NCI-H1694 treated with DMSO at 0.1 percent for 48 hours (cell line): ENCODE measurements around the gene MAEL.
"Not testable (repeated sequence)": the region's sequence is repeated elsewhere in the genome, so short reads cannot be mapped to it uniquely, and the experiment has no call there.

Experiments
- DNase-seq: peaks from one replicate; lab custom pipeline; 2025; lab: John Stamatoyannopoulos, UW

MAEL gene

GRCh38 chr1:166978821-166979220 lies 10.3 kb upstream of the MAEL start:
- DNase-seq, result no peak

- DNase-seq, result no peak
Observed at GRCh38 chr1:166980383-166980782, 8.7 kb upstream of the MAEL start.

- no peak for DNase-seq
Observed at GRCh38 chr1:166980818-166981217, 8.3 kb upstream of the MAEL start.

GRCh38 chr1:166981589-166981988 lies 7.5 kb upstream of the MAEL start:
- DNase-seq, result no peak

- no peak for DNase-seq
Observed at GRCh38 chr1:166999075-166999474, 10.0 kb downstream of the MAEL start.

GRCh38 chr1:166999500-167000055 lies 10.5 kb downstream of the MAEL start:
- no peak for DNase-seq

GRCh38 chr1:167000546-167000945 lies 11.5 kb downstream of the MAEL start:
- DNase-seq, result no peak

- DNase-seq, result no peak
Observed at GRCh38 chr1:167002354-167002753, 13.3 kb downstream of the MAEL start.

GRCh38 chr1:167003711-167004110 lies 14.6 kb downstream of the MAEL start:
- no peak for DNase-seq

- DNase-seq, result no peak
Observed at GRCh38 chr1:167011560-167012191, 22.6 kb downstream of the MAEL start.

- no peak for DNase-seq
Observed at GRCh38 chr1:167012570-167012969, 23.5 kb downstream of the MAEL start.

GRCh38 chr1:167013108-167013929 lies 24.2 kb downstream of the MAEL start:
- DNase-seq, result no peak

- no peak for DNase-seq
Observed at GRCh38 chr1:167016100-167016750, 27.1 kb downstream of the MAEL start.

- DNase-seq, result no peak
Observed at GRCh38 chr1:167022384-167022783, 33.3 kb downstream of the MAEL start.

GRCh38 chr1:167029553-167029952 lies 40.5 kb downstream of the MAEL start:
- DNase-seq, result not testable (repeated sequence)

GRCh38 chr1:167033646-167034045 lies 44.6 kb downstream of the MAEL start:
- no peak for DNase-seq

GRCh38 chr1:167043752-167044488 lies 54.8 kb downstream of the MAEL start:
- peak; percentile 45 for DNase-seq

- DNase-seq, result no peak
Observed at GRCh38 chr1:167051907-167052306, 62.8 kb downstream of the MAEL start.

- DNase-seq, result no peak
Observed at GRCh38 chr1:167052389-167052788, 63.3 kb downstream of the MAEL start.

- no peak for DNase-seq
Observed at GRCh38 chr1:167054531-167054930, 65.5 kb downstream of the MAEL start.

GRCh38 chr1:167054946-167055630 lies 66.0 kb downstream of the MAEL start:
- no peak for DNase-seq
